IMR-90 (cell line): ENCODE results near the gene HHIP.

ENCODE experiments used
- BHLHE40 ChIP-seq: fragments of 150-350 bp; IDR thresholded peaks from 2 replicates; pipeline ENCODE4 v1.6.1; 2016; ENCODE audit warnings: mild to moderate bottlenecking, low read depth, low read length
- CEBPB ChIP-seq: IDR thresholded peaks from 2 replicates; pipeline ENCODE4 v1.6.1; 2012; ENCODE audit warnings: low read depth, low read length, improper control_type of control experiment
- CHD1 ChIP-seq: IDR thresholded peaks from 2 replicates; pipeline ENCODE4 v1.6.1; 2012; ENCODE audit warnings: low read depth, low read length, improper control_type of control experiment
- MAFK ChIP-seq: IDR thresholded peaks from 2 replicates; pipeline ENCODE4 v1.6.1; 2012; ENCODE audit warnings: low read depth, low read length, improper control_type of control experiment
- MAZ ChIP-seq: IDR thresholded peaks from 2 replicates; pipeline ENCODE4 v1.6.1; 2012; ENCODE audit warnings: low read depth, mild to moderate bottlenecking, low read length, improper control_type of control experiment, moderate library complexity, borderline replicate concordance
- MXI1 ChIP-seq: IDR thresholded peaks from 2 replicates; pipeline ENCODE4 v1.6.1; 2012; ENCODE audit warnings: low read depth, mild to moderate bottlenecking, low read length, moderate library complexity, borderline replicate concordance
- NFE2L2 ChIP-seq: fragments of 150-350 bp; IDR thresholded peaks from 2 replicates; pipeline ENCODE4 v1.6.1; 2016; ENCODE audit warnings: low read depth, mild to moderate bottlenecking, low read length
- POLR2A ChIP-seq: IDR thresholded peaks from 2 replicates; pipeline ENCODE4 v1.6.1; 2012; ENCODE audit warnings: mild to moderate bottlenecking, low read depth, low read length
- RAD21 ChIP-seq: IDR thresholded peaks from 2 replicates; pipeline ENCODE4 v1.6.1; 2012; ENCODE audit warnings: low read length, improper control_type of control experiment
- RCOR1 ChIP-seq: IDR thresholded peaks from 2 replicates; pipeline ENCODE4 v1.6.1; 2012; ENCODE audit warnings: mild to moderate bottlenecking, low read length, improper control_type of control experiment; ENCODE audit not compliant: insufficient replicate concordance
- SMC3 ChIP-seq: fragments of 150-350 bp; IDR thresholded peaks from 2 replicates; pipeline ENCODE4 v1.6.1; 2016; ENCODE audit warnings: low read depth, mild to moderate bottlenecking, antibody characterized with exemption, low read length, moderate library complexity
- TF ChIP-seq, protein P1 (sequence below): conservative IDR thresholded peaks from 2 replicates; pipeline ENCODE4 v1.5.1; 2012; ENCODE audit warnings: mild to moderate bottlenecking, low read depth, low read length, improper control_type of control experiment
- TF ChIP-seq, protein P2 (sequence below): fragments of 150-350 bp; IDR thresholded peaks from 2 replicates; pipeline ENCODE4 v1.6.1; 2017; ENCODE audit warnings: mild to moderate bottlenecking, antibody characterized with exemption, low read length, low read depth

DNA sequence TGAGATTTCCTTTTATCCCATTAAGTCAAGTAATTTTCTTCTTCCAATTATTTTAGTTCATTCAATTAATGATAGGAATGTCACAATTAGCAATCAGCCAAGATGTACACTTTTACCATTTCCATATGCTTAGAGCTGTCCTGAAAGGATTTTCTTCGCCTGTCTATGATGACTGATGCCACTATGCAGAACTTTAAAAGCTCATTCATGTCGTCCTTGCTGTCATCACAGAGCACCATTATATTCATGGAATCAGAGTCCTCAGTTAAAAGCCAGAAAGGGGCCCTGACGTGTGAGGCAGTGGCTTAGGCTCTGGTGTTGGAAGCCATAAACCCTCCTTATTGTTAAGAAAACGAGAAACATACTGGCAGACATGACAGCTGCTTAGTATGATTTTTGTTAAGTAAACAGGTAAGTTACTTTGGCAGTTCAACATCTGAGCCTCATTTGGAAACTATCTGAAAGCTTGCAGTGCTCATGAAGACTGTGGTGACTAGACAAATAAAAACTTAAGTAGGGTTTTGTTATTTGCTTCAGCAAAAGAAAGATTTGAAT is 73.1 kb downstream of the HHIP start:
- TF ChIP-seq CHD1: no peak
- TF ChIP-seq, protein P1, sequence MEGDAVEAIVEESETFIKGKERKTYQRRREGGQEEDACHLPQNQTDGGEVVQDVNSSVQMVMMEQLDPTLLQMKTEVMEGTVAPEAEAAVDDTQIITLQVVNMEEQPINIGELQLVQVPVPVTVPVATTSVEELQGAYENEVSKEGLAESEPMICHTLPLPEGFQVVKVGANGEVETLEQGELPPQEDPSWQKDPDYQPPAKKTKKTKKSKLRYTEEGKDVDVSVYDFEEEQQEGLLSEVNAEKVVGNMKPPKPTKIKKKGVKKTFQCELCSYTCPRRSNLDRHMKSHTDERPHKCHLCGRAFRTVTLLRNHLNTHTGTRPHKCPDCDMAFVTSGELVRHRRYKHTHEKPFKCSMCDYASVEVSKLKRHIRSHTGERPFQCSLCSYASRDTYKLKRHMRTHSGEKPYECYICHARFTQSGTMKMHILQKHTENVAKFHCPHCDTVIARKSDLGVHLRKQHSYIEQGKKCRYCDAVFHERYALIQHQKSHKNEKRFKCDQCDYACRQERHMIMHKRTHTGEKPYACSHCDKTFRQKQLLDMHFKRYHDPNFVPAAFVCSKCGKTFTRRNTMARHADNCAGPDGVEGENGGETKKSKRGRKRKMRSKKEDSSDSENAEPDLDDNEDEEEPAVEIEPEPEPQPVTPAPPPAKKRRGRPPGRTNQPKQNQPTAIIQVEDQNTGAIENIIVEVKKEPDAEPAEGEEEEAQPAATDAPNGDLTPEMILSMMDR: no peak
- no peak for TF ChIP-seq POLR2A
- TF ChIP-seq RAD21: no peak
- TF ChIP-seq, protein P2, sequence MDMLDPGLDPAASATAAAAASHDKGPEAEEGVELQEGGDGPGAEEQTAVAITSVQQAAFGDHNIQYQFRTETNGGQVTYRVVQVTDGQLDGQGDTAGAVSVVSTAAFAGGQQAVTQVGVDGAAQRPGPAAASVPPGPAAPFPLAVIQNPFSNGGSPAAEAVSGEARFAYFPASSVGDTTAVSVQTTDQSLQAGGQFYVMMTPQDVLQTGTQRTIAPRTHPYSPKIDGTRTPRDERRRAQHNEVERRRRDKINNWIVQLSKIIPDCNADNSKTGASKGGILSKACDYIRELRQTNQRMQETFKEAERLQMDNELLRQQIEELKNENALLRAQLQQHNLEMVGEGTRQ: no peak
- TF ChIP-seq BHLHE40: no peak
- no peak for TF ChIP-seq MAZ
- TF ChIP-seq SMC3: no peak
- no peak for TF ChIP-seq CEBPB
- TF ChIP-seq RCOR1: no peak
- no peak for TF ChIP-seq MAFK
- TF ChIP-seq MXI1: no peak
- no peak for TF ChIP-seq NFE2L2
